ENCODE results near the gene IL24.

The IL24 gene

DNA sequence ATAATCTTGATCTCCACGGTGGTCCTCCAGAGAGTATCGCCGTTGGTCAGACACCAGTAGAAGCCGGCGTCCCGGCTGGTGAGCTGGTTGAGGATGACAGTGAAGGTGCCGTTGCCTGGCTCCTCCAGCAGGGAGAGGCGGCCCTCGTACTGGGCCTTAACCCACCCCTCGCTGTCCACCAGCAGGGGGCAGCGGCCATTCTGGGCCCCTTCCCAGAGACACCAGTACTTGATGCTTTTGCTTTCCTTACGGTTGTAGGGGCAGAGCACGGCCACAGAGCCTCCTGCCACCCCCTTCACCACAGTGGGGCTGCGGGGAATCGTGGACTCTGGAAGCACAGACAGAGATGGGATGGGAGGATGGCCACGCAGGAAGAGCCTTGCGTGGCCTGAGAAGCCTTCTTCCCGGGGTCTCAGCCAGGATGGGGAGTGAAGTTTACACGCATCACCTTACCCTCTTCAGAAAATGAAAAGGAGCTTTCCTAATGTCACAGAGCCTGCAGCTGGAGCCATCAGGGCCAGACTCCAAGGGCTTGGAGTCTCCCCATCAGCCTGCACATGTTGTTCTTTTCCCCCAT is 38.3 kb downstream of the IL24 start:
- TF ChIP-seq, protein P1, sequence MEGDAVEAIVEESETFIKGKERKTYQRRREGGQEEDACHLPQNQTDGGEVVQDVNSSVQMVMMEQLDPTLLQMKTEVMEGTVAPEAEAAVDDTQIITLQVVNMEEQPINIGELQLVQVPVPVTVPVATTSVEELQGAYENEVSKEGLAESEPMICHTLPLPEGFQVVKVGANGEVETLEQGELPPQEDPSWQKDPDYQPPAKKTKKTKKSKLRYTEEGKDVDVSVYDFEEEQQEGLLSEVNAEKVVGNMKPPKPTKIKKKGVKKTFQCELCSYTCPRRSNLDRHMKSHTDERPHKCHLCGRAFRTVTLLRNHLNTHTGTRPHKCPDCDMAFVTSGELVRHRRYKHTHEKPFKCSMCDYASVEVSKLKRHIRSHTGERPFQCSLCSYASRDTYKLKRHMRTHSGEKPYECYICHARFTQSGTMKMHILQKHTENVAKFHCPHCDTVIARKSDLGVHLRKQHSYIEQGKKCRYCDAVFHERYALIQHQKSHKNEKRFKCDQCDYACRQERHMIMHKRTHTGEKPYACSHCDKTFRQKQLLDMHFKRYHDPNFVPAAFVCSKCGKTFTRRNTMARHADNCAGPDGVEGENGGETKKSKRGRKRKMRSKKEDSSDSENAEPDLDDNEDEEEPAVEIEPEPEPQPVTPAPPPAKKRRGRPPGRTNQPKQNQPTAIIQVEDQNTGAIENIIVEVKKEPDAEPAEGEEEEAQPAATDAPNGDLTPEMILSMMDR (IDR thresholded peaks at IDR 0.05; ENCODE audit: low read depth, low read length, missing control alignments) = peak; percentile 68
- no peak overlapping the region for H3K4me3 ChIP-seq (ENCODE audit: low read depth, low read length)
- no peak for DNase-seq (ENCODE audit: low read depth)

DNA sequence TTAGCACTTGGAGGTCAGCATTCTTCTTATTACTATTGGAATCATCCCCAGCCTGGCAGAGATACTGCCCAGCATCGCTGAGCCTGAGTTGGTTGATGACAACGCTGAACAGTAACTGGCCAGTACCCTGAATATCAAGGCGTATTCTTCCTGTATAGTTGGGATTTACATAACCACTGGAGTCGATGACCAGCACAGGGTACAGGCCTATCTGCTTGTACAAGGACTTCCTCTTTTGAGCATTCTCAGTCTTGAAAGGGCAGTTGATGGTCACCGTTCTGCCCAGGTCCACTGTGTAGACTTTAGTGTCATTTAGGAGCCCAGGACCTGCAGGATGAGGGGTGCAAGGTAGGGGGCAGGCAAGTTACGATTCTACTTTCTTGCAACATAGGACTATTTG is 40.2 kb downstream of the IL24 start:
- DNase-seq (ENCODE audit: low read depth) = no peak
- no peak overlapping the region for H3K4me3 ChIP-seq (ENCODE audit: low read depth, low read length)
- TF ChIP-seq, protein P1 (IDR thresholded peaks at IDR 0.05; ENCODE audit: low read depth, low read length, missing control alignments) = no peak

DNA sequence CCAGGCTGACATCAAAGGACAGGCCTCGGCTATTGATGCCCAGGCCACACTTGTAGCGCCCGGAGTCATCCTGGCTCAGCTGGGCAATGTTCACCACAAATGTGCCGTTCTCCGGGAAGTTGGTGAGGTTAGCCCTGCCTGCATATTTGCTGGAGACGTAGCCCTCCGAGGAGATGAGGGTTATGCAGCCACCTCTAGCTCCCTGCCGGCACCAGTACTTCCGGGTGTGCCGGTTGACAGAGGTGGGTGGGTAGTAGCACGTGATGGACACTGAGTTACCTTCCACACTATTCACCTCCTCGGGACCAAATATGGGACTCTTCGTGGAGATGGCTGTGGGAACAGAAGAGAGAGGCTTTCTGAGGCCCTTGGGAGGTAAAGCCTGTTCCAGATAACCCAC is 41.9 kb downstream of the IL24 start:
- no peak for DNase-seq (ENCODE audit: low read depth)
- TF ChIP-seq, protein P1 (IDR thresholded peaks at IDR 0.05; ENCODE audit: low read depth, low read length, missing control alignments) = no peak

DNA sequence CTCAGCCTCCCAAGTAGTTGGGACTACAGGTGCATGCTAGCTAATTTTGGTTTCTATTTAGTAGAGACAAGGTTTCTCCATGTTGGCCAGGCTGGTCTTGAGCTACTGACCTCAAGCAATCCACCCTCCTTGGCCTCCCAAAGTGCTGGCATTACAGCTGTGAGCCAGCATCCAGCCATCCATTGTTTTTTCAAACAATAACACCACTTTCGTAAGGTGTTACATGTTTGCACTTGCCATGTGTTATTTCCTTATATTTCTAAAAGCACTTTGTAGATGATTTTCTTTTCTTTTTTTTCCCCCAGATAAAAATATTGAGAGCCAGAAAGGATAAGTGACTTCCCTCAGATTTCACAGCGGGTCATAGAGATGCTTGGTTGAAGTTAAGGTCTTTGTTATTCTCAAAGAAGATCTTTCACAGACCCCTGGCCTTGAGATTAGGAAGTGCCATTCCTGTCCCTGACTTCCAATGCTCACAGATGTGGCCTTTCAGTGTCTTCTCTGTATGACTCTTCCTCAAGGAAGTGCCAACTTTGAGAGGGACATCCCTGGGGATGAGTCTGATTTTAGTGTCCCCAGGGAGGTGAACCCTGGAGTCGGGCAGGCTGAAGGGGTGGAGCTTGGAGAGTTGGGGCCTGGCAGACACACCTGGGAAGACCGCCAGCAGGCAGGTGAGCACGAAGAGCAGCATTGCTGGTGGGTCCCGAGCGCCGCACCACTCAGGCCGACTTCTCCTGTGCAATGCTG is 42.8 kb downstream of the IL24 start:
- H3K4me3 ChIP-seq (ENCODE audit: low read depth, low read length) = no peak overlapping the region
- DNase-seq (ENCODE audit: low read depth) = no peak
- TF ChIP-seq, protein P1 (IDR thresholded peaks at IDR 0.05; ENCODE audit: low read depth, low read length, missing control alignments) = no peak

More for the DNA sequence above, 41.9 kb downstream of the IL24 start:
- H3K4me3 ChIP-seq (ENCODE audit: low read depth, low read length) = no peak overlapping the region

DNA sequence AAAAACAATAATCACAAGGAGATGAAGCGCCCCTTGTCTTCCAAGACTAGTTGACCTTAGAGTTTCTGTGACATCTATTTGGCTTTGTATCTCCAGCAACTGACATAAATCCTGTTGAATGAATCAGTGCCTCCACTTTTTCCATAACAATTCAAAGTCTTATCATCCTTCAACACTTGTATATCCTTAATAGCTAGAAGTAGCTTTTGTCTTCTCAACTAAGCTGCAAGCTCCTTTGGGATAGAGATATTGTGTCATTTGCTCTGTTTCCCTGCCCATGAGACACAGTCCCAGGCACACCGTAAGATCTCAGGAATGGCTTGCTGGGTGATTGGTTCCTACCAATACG is 43.3 kb downstream of the IL24 start:
- no peak overlapping the region for H3K4me3 ChIP-seq (ENCODE audit: low read depth, low read length)
- TF ChIP-seq, protein P1 (IDR thresholded peaks at IDR 0.05; ENCODE audit: low read depth, low read length, missing control alignments) = no peak
- DNase-seq (ENCODE audit: low read depth) = no peak

DNA sequence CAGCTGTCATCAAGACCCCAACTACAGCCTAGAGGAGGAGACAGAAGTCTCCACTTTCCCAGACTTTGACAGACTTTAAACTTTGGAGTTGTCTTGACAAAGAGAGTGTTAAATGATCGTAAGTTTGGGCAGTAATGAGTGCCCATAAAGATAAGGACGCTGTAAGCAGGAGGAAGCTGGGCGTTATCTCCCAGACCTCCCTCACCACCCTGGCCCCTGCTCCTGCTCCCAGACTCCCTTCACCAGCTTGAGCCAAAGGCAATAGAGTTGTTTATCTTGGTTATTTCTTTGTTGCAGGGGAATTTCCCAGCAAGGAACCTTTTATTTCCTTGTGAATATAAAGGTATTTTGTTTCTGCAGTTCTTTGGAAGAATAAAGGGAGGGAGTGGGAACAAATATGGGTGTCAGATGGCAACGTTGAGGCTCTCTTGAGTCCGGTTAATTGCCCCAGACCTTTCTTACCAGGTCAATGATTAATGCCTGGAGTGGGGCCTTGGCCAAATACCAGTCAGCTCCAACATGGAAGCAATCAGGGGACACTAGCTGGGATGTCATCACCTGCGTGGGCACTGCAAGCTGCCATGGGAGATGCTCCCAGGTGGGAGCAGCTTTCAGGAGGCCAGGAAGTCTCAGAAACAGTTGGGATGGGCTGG is 44.6 kb downstream of the IL24 start:
- H3K4me3 ChIP-seq (ENCODE audit: low read depth, low read length) = no peak overlapping the region
- TF ChIP-seq, protein P1 (IDR thresholded peaks at IDR 0.05; ENCODE audit: low read depth, low read length, missing control alignments) = no peak
- DNase-seq (ENCODE audit: low read depth) = no peak
